Measurements from ENCODE around the gene FOXD4L4. TPM values are rescaled to one million over a fixed set of nuclear protein-coding genes. Genes with fewer than 3 reads are reported as not detected.

Gene FOXD4L4
- total RNA-seq, result 0.06 TPM

DNA sequence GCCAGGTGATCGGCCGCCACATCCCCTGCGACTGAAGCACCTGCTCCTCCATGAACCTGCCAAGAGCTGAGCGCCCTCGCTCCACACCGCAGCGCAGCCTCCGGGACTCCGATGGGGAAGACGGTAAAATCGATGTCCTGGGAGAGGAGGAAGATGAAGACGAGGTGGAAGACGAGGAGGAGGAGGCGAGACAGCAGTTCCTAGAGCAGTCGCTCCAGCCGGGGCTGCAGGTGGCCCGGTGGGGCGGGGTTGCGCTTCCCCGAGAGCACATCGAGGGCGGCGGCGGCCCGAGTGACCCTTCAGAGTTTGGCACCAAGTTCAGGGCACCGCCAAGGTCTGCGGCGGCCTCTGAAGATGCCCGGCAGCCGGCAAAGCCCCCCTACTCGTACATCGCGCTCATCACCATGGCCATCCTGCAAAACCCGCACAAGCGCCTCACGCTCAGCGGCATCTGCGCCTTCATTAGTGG, at the start of gene FOXD4L4:
Gene FOXD4L4, plus strand, starts transcription at position 51 of the 469 bp plus-strand sequence. Its CDS starts 0 bp downstream, at position 51.

Other genes starting within 250 kb of the FOXD4L4 start
- gene ZNG1E, start 61.2 kb upstream of the FOXD4L4 start, total RNA-seq, result 49.1 TPM